PFSK-1 (cell line): ENCODE results near the gene SLC6A17.

ENCODE experiments used
- SIN3A ChIP-seq: IDR thresholded peaks from 2 replicates; pipeline ENCODE4 v1.6.1; 2012; ENCODE audit warnings: mild to moderate bottlenecking, low read length, moderate library complexity, borderline replicate concordance; ENCODE audit not compliant: insufficient read depth
- TAF1 ChIP-seq: IDR thresholded peaks from 2 replicates; pipeline ENCODE4 v1.6.1; 2012; ENCODE audit warnings: low read length, control low read depth, borderline replicate concordance; ENCODE audit not compliant: insufficient read depth

- TF ChIP-seq SIN3A = no peak
- TF ChIP-seq TAF1 = no peak
Observed at GRCh38 chr1:110200666-110201065, 50.4 kb downstream of the SLC6A17 start.
